Stomach (tissue), 4 donors: ENCODE results near the gene ITPR1.

Source experiments
- CTCF ChIP-seq, 7 experiments: fragments of 450-650 bp in 4 of 7; fragments of 200-600 bp in 3 of 7; sonication (generic) in 3 of 7; IDR thresholded peaks; one replicate each; pipeline ENCODE4 v1.5.1; 2016 to 2019; ENCODE audit warnings: antibody characterized with exemption in 7 of 7, control low read depth in 2 of 7, mild to moderate bottlenecking in 1 of 7
- EP300 ChIP-seq: sonication (generic); formaldehyde crosslinking; IDR thresholded peaks from one replicate; pipeline ENCODE4 v1.6.1; 2017; ENCODE audit warnings: antibody characterized with exemption
- POLR2A ChIP-seq, 4 donors: fragments of 450-650 bp; IDR thresholded peaks; one replicate each; pipeline ENCODE4 v1.6.1; 2016; ENCODE audit warnings: antibody characterized with exemption in 4 of 4, control low read depth in 2 of 4, mild to moderate bottlenecking in 1 of 4, moderate library complexity in 1 of 4
- POLR2AphosphoS5 ChIP-seq, 3 donors: sonication (generic); formaldehyde crosslinking; IDR thresholded peaks; one replicate each; pipeline ENCODE4 v1.6.1; 2016; ENCODE audit warnings: antibody characterized with exemption in 3 of 3

- no peak for TF ChIP-seq CTCF (IDR thresholded peaks at IDR 0.05)
- no peak for TF ChIP-seq POLR2AphosphoS5 (IDR thresholded peaks at IDR 0.05)
- TF ChIP-seq POLR2A (IDR thresholded peaks at IDR 0.05): no peak
- no peak for TF ChIP-seq EP300
Measured at GRCh38 chr3:4780545-4780957, 287.4 kb downstream of the ITPR1 start.
